ENCODE data around the gene ADIRF.
"Not testable (repeated sequence)": the region's sequence is repeated elsewhere in the genome, so short reads cannot be mapped to it uniquely, and the experiment has no call there.

The ADIRF gene

DNA sequence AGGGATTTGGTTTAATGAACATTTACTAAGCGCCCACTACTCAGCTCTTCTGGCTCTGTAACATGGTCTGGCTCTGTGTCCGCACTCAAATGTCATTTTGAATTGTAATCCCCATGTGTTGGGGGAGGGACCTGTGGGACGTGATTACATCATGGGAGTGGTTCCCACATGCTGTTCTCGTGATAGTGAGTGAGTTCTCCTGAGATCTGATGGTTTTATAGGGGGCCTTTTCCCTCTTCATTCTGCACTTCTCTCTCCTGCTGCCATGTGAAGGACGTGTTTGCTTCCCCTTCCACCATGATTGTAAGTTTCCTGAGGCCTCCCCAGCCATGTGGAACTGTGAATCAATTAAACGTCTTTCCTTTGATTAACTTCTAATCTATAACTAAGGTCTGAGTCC, 12.7 kb downstream of the ADIRF start:
- not testable (repeated sequence) for DNase-seq

DNA sequence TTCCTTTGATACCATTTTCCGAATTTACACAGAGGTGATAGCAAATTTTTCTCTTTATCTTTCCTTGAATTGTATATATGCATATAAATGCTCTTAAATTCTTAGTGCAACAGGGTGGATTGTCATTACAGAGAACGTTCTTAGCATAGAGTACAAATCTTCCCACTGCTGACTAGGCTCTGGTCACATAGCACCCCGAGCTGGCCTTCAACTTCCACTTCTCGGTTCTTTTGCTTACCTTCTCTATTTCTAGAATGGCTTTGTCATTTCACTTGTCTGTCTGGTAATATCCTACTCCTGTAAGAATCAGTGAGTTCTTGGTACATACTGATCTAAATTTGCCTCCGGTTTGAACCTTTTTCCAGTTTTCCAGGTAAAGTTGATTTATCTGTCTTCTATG, 13.4 kb downstream of the ADIRF start:
- no peak for DNase-seq

DNA sequence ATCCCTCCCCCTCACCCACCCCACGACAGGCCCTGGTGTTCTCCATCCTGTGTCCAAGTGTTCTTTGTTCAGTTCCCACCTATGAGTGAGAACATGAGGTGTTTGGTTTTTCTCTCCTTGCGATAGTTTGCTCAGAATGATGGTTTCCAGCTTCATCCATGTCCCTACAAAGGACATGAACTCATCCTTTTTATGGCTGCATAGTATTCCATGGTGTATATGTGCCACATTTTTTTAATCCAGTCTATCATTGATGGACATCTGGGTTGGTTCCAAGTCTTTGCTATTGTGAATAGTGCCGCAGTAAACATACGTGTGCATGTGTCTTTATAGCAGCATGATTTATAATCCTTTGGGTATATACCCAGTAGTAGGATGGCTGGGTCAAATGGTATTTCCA, 16.2 kb downstream of the ADIRF start:
- DNase-seq: not testable (repeated sequence)

DNA sequence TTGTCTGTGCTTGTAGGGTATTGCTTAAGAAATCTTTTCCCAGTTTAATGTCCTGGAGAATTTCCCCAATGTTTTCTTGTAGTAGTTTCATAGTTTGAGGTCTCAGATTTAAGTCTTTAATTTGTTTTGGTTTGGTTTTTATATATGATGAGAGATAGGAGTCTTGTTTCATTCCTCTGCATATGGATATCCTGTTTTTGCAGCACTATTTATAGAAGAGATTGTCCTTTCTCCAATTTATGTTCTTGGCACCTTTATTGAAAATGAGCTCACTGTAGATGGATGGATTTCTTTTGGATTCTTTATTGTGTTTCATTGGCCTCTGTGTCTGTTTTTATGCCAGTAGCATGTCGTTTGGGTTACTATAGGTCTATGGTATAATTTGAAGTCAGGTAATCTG, 20.2 kb downstream of the ADIRF start:
- DNase-seq: no peak

DNA sequence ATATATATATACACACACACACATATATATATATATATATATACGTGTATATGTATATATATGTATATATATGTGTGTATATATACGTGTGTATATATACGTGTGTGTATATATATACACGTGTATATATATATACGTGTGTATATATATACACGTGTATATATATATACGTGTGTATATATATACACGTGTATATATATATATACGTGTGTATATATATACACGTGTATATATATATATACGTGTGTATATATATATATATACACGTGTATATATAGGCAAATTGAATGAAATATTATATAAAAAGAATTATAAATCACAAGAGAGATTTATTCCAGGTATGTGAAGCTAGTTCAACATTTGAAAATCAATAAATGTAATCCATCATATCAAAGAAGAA, 23.1 kb downstream of the ADIRF start:
- DNase-seq: not testable (repeated sequence)

DNA sequence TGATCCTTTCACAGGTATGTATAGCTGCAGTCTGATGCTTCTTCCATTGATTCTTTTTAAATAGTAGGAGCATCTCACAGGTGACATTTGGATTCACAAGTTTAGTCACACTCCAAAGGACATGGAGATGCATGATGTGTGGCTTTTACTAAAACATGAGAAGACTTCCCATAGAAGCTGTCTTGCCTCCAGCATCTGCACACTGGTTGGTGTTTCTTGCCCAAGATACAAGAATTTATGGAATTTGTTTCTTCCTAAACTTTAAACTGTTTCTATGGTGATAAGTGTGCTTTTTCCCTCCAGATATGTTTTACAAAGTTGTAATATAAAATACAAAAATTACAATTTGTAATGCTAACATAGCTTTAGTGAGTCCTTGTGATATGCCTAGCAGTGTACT, 24.2 kb downstream of the ADIRF start:
- no peak for DNase-seq

DNA sequence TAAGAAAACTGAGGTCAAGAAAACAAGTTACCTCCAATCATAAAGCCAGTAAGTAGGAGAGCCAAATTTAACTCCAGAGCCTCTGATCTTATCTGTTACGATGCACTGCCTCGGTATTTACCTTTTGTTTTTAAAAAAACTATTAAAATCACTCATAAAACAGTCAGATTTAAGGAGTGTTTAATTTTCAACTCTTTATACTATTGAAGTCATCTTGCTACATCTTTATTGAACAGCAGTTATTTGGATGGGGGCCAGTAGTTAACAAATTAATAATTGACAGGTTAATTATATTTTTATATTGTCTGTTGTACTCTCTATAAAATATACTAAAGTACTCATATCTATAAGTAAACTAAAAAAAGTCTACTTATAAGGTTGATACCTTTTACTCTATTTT, 24.6 kb downstream of the ADIRF start:
- DNase-seq: no peak

DNA sequence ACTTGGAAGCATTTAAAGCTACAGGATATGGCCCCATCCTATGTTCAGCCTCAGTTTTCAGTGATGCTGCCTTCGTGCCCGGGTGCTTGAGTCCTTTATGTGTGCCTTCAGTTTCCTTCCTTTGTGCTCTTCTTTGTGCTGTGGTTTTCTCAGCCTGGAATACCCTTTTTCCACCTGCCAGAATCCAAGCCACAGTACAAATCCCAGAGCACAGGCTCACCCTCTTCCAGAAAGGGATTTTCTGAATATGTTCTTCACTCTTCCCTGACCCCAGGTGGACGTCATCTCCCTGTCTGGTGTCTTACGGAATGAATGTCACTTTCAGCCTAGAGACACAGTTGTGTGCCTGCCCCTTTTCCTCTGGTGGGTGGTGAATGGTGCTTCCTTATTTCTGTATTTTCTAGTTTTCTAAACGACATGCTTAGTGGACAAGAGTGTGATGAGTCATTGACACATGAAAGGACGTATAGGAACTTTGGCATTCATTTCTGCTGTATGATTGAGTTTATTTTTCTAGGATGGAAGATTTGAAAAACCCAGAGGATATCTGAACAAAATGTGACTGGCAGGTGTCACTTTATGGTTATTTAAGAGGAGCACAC, 31.6 kb downstream of the ADIRF start:
- not testable (repeated sequence) for DNase-seq

DNA sequence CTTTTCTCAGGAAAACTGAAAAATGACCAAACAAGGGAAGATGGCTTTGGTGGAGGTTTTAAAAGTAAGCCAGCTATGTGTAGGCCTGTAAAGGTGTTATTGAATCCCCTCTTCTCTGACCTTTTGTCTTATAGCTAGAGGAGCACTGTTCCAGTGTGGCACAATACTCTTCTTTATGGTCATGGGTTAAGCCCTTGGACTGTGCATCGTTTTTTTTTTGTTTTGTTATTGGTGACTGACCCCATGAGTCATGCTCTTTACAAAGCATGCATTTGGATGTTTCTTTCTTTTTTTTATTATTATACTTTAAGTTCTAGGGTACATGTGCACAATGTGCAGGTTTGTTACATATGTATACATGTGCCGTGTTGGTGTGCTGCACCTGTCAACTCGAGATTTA, 32.2 kb downstream of the ADIRF start:
- no peak for DNase-seq

DNA sequence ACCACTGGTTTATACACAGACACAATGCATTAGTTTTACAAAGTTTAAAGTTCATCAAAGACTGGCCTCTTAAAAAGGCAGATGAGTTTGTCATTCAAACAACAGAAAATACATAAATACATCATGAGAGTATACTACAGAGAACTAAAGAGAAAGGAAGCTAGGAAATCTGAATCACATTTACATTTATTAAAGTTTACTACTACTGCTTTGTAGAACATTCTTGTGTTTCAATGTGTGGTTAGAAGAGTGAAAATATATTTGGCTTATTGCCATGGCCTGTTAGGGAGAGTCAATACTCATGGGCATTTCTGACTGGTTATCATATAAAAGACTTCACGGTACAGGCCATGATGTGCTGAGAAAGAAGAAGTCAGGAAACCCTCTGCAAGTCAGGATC, 38.8 kb downstream of the ADIRF start:
- DNase-seq: not testable (repeated sequence)

DNA sequence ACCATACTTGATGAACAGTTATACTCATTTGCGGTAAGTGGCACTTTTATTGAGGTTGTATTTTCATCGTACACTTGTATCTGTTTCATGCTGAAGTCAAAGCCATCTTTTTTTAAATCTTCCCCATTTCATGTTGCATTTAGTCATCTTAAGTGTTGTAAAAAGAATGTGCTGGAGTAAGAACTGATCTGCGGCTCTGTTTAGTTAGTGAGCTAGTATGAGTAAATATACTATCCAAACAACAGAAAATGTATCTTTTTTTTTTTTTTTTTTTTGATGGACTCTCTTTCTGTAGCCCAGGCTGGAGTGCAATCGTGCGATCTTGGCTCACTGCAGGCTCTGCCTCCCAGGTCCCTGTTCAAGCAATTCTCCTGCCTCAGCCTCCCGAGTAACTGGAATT, 39.4 kb downstream of the ADIRF start:
- not testable (repeated sequence) for DNase-seq

DNA sequence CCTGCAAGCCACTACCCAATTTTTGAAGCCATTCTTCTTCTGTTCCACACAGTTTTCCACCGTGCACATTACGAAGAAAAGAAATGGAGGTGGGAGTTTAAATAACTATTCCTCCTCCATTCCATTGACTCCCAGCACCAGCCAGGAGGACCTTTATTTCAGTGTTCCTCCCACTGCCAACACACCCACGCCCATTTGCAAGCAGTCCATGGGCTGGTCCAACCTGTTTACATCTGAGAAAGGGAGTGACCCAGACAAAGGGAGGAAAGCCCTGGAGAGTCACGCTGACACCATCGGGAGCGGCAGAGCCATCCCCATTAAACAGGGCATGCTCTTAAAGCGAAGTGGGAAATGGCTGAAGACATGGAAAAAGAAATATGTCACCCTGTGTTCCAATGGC, 40.0 kb downstream of the ADIRF start:
- not testable (repeated sequence) for DNase-seq

DNA sequence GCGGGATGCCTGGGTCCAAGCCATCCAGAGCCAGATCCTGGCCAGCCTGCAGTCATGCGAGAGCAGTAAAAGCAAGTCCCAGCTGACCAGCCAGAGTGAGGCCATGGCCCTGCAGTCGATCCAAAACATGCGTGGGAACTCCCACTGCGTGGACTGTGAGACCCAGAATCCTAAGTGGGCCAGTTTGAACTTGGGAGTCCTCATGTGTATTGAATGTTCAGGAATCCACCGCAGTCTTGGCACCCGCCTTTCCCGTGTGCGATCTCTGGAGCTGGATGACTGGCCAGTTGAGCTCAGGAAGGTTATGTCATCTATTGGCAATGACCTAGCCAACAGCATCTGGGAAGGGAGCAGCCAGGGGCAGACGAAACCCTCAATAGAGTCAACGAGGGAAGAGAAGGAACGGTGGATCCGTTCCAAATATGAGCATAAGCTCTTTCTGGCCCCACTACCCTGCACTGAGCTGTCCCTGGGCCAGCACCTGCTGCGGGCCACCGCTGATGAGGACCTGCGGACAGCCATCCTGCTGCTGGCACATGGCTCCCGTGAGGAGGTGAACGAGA, 40.9 kb downstream of the ADIRF start:
- not testable (repeated sequence) for DNase-seq

DNA sequence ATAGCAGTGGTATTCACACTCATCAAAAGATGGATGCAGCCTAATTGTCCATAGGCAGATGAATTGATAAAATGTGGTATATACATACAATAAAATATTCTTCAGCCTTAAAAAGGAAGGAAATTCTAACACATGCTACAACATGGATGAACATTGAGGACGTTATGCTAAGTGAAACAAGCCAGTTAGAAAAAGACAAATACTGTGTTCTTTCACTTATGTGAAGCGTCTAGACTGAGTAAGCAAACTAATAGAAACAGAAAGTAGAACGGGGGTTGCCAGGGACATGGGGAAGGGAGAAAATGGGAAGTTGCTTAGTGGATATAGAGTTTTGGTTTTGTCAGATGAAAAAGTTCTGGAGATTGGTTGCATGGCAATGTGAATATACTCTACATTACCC, 45.2 kb downstream of the ADIRF start:
- not testable (repeated sequence) for DNase-seq

DNA sequence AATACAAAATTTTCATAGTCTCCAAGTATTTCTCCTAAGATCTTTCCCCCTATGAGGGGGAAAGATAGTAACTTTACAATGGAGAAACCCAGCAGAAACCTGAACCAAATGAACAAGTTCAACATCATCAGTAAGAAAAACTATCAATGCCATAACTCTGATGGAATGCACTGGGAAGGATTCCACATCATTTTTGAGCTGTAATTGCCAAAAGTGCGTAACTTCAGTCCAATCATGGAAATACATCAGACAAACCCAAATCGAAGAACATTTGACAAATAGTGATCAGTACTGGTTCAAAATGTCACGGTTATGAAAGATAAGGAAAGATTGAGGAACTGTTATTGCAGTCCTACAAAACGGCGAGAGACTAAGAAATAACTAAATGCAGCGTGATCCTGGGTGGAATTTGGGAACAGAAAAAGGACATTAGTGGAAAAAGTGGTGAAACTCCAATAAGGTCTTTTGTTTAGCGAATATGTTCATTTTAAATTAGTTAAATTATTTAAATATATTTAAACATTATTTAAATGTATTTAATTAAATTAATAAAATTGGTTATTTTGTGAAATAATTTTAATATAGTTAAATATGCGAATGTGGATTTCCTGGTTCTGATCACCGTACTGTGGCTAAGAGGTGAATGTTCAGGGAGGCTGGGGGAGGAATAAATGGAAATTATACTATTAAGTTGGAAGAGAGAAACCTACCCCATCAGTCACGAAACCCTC, 46.9 kb downstream of the ADIRF start:
- DNase-seq: not testable (repeated sequence)

DNA sequence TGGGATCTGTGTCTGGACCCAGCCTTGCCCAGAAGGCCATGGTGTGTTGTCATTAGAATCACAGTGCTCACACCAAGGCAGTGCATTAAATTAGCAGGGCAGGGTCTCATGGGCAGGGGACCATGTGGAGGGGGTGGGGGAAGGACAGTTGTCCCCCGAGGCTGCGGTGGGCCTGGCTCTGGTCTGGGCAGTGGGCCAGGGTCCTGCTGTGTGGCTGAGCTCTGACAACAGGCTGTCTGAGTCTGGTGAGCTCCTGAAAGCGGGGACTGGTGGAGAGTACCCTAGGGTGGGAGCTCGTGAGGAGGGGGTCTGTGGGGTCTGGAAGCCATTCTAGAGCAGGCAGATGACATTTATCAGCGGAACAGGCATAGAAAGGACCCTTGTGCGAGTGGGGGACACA, 49.8 kb downstream of the ADIRF start:
- not testable (repeated sequence) for DNase-seq

DNA sequence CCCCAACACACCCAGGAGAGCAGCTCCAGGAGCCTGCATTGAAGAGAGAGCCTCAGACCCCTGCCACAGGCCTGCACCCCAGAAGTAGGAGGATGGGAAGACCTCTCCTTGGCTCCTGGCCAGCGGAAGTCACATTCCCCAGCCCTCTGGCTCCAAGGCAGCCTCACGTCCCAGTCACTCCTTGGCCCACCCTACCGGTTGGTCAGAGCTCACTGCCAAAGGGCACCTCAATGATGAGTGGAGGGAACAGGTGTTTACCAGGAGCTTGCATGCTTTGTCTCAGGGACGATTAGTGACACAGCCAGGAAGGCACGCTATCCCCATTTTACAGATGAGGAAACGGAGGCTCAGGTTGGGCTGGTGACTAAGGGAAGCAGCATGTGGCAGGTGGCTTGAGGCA, 50.8 kb downstream of the ADIRF start:
- not testable (repeated sequence) for DNase-seq

DNA sequence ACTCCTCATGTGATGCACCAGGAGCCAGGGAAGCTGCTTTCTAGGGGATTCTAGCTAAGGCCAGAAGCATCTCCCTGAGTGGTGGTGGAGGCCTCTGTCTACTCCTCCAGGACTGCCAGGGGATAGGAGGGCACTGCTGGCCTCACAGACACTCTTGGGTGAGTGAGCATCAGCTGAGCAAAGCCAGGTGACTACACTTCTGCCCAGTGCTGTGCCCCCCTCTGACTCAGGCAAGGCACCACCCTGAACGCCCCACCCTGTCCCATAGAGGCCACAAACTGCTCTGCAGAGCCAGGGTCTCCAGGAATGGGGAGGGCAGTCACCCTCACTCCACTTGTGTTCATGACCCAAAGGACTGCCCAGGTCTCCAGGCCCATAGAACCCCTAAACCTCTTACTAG, 51.2 kb downstream of the ADIRF start:
- not testable (repeated sequence) for DNase-seq

DNA sequence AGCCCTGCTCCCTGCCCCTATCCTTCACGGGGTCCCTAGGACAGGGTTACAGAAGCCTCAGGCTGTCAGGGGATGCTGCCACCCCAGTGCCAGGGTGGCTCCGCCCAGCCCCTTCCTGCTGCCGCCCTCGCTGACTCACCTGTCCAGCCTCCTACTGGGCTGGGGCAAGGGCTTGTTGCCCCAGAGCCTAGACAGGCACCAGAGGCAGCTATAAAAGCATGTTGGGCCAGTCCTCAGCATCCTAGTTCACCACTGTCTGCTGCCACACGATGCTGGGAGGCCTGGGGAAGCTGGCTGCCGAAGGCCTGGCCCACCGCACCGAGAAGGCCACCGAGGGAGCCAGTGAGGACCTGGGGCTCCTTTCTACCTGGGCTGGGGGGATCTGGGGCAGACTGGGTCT, 51.8 kb downstream of the ADIRF start, which contains the start of gene FAM25A:
Gene FAM25A (plus strand): TSS at position 239 of the 400 bp plus-strand sequence. CDS start 31 bp downstream, at position 270.
- not testable (repeated sequence) for DNase-seq

Data from activated gamma-delta T cell (primary cell).